ENCODE results near the gene APOBEC3B.
"Not testable (repeated sequence)": the region's sequence is repeated elsewhere in the genome, so short reads cannot be mapped to it uniquely, and the experiment has no call there.

APOBEC3B gene

GRCh38 chr22:38981992-38982927, at the start of gene APOBEC3B:
APOBEC3B (plus strand) TSS chr22:38982347; CDS start chr22:38982454, 107 bp downstream.
- DNase-seq, result peak; percentile 65

GRCh38 chr22:38935023-38935422, 47.1 kb upstream of the APOBEC3B start:
- DNase-seq, result no peak

GRCh38 chr22:38935616-38936015, 46.5 kb upstream of the APOBEC3B start:
- DNase-seq, result no peak

GRCh38 chr22:38936562-38936961, 45.6 kb upstream of the APOBEC3B start:
- no peak for DNase-seq

GRCh38 chr22:38937036-38937435, 45.1 kb upstream of the APOBEC3B start:
- no peak for DNase-seq

- DNase-seq, result no peak
Observed at GRCh38 chr22:38937541-38937940, 44.6 kb upstream of the APOBEC3B start.

- DNase-seq, result no peak
Observed at GRCh38 chr22:38938221-38938620, 43.9 kb upstream of the APOBEC3B start.

GRCh38 chr22:38938925-38939324, 43.2 kb upstream of the APOBEC3B start:
- DNase-seq, result no peak

GRCh38 chr22:38940811-38941384, 41.2 kb upstream of the APOBEC3B start:
- no peak for DNase-seq

- DNase-seq, result no peak
Observed at GRCh38 chr22:38941488-38941987, 40.6 kb upstream of the APOBEC3B start.

GRCh38 chr22:38942702-38943101, 39.4 kb upstream of the APOBEC3B start:
- no peak for DNase-seq

- DNase-seq, result no peak
Observed at GRCh38 chr22:38943201-38943600, 38.9 kb upstream of the APOBEC3B start.

- no peak for DNase-seq
Observed at GRCh38 chr22:38943882-38944281, 38.3 kb upstream of the APOBEC3B start.

- no peak for DNase-seq
Observed at GRCh38 chr22:38944653-38945052, 37.5 kb upstream of the APOBEC3B start.

GRCh38 chr22:38945706-38946338, 36.3 kb upstream of the APOBEC3B start:
- DNase-seq, result not testable (repeated sequence)

- DNase-seq, result no peak
Observed at GRCh38 chr22:38946771-38947170, 35.4 kb upstream of the APOBEC3B start.

- no peak for DNase-seq
Observed at GRCh38 chr22:38947321-38948140, 34.6 kb upstream of the APOBEC3B start.

- no peak for DNase-seq
Observed at GRCh38 chr22:38948181-38948940, 33.8 kb upstream of the APOBEC3B start.

GRCh38 chr22:38949889-38950405, 32.2 kb upstream of the APOBEC3B start:
- no peak for DNase-seq

- DNase-seq, result no peak
Observed at GRCh38 chr22:38950527-38951295, 31.4 kb upstream of the APOBEC3B start.

GRCh38 chr22:38951734-38952133, 30.4 kb upstream of the APOBEC3B start:
- no peak for DNase-seq
